Loucy (cell line): Measurements from ENCODE around the gene CATSPERD.

ENCODE experiments used
- CTCF ChIP-seq: fragments of 200-600 bp; sonication (generic); conservative IDR thresholded peaks from 2 replicates; pipeline ENCODE4 v1.5.1; 2014; ENCODE audit warnings: mild to moderate bottlenecking, antibody characterized with exemption, low read length
- EZH2phosphoT487 ChIP-seq: fragments of 200-600 bp; IDR thresholded peaks from 2 replicates; pipeline ENCODE4 v1.6.1; 2018; ENCODE audit warnings: antibody characterized with exemption, mild to moderate bottlenecking, moderate library complexity, borderline replicate concordance

- TF ChIP-seq CTCF (no peak), EZH2phosphoT487 (no peak)
Measured at GRCh38 chr19:5800361-5801270, 80.2 kb downstream of the CATSPERD start.
